Type B pancreatic cell (in vitro differentiated cells): Measurements from ENCODE around the gene IRF7. TPM values are rescaled to one million over a fixed set of nuclear protein-coding genes. Genes with fewer than 3 reads are reported as not detected.

Experiments used
- DNase-seq: peaks from one replicate; pipeline ENCODE4 v3.0.0; 2021; ENCODE audit warnings: mixed read lengths; ENCODE audit not compliant: unreplicated experiment; ENCODE audit errors: extremely low spot score
- H3K27ac Mint-ChIP-seq: 2 replicates; pipeline ENCODE4 v1.8.0; 2021; ENCODE audit warnings: mild to moderate bottlenecking, mixed read lengths
- H3K27me3 Mint-ChIP-seq: 2 replicates; pipeline ENCODE4 v1.8.0; 2021; ENCODE audit warnings: mixed read lengths
- H3K36me3 Mint-ChIP-seq: 2 replicates; pipeline ENCODE4 v1.8.0; 2021; ENCODE audit warnings: mixed read lengths
- H3K4me1 Mint-ChIP-seq: one replicate; pipeline ENCODE4 v1.8.0; 2021; ENCODE audit warnings: mixed read lengths; ENCODE audit not compliant: unreplicated experiment
- H3K4me3 Mint-ChIP-seq: 2 replicates; pipeline ENCODE4 v1.8.0; 2021; ENCODE audit warnings: mild to moderate bottlenecking, mixed read lengths
- H3K9me3 Mint-ChIP-seq: 2 replicates; pipeline ENCODE4 v1.8.0; 2021; ENCODE audit warnings: mixed read lengths
- CTCF ChIP-seq: fragments of 200-600 bp; sonication (generic); conservative IDR thresholded peaks from 2 replicates; pipeline ENCODE4 v1.5.0; 2021; ENCODE audit warnings: antibody characterized with exemption, mild to moderate bottlenecking
- total RNA-seq: library from RNA; stranded (reverse); gene quantifications from 2 replicates; pipeline ENCODE4 v1.2.1, GENCODE V29; 2021; ENCODE audit warnings: low replicate concordance

The IRF7 gene
- total RNA-seq, 1 donor from 2014 or later = 16.4 TPM

DNA sequence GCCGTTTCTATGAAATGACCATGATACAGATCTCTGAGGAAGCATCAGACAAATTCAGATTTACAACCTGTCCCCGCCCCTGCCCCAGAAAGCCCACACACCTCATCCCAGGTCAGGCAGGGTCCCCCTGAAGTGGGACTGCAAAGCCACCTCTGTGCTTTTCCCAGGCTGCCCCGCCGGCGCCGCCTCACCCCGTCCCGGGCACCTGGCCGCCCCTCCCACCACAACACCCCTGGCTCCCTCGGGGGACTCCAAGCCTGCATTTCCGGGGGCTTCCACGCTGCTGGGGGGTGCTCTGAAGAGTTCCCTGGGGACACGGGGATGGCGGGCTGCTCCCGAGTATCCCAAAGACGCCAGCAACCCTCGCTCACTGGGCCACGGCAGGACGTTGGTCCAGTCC lies 44.5 kb upstream of the IRF7 start:
- DNase-seq = no peak
- Mint-ChIP-seq H3K36me3 (peaks cover 7% of the 10 kb centered on the region), H3K27ac (no peak overlapping the region), H3K9me3 (no peaks in the 10 kb centered on the region), H3K4me1 (no peaks in the 10 kb centered on the region), H3K4me3 (no peak overlapping the region), H3K27me3 (no peaks in the 10 kb centered on the region)
- TF ChIP-seq CTCF = no peak

DNA sequence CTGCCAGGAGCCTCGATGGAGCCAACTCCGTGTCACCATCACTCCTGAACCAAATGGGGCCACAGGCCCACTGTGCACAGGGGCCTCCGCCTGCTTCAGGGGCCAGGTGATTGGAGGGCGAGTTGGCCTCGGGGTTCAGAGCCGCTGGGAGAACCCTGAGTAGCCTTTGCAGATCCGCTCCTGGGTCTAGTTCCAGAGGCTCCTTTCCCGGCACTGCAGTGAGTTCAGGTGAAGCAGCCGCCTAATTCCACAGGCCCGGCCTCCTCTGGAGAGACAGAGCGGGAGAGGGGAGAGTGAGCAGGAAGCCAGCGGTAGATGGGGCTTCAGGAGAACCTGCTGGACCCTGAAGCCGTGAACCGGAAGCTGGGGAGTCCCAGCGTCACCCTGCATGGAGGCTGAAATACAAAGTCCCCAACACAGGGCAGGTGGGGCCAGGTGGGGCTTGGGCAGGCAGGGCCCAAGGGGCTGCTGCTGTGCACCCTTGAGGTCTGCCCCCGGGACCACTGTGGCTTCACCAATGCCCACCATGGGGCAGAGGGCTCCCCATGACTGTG lies 43.9 kb upstream of the IRF7 start:
- Mint-ChIP-seq H3K4me3 (no peak overlapping the region), H3K27me3 (no peaks in the 10 kb centered on the region), H3K36me3 (peaks cover 6% of the 10 kb centered on the region), H3K27ac (no peak overlapping the region), H3K4me1 (no peaks in the 10 kb centered on the region), H3K9me3 (no peaks in the 10 kb centered on the region)
- DNase-seq = no peak
- TF ChIP-seq CTCF = no peak

DNA sequence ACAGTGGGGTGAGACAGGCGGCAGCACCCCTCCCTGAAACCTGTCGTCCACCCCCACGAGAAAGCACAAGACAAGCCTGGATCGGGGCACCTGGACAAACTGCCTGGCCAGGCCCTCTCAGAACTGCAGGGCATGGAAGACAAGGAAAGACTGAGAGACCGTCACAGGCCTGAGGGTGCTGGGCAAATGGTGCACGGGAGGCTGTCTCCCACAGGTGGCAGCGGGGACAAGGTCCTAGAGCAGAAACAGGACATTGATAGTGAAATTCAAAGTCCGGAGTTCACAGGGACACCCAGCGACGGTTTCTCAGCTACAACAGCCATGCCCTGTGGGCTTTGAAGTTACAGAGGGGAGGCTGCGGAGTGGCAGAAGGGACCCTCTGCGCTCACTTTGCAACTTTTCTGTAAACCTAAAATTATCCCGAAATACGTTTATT lies 42.0 kb upstream of the IRF7 start:
- Mint-ChIP-seq H3K27me3 (no peaks in the 10 kb centered on the region), H3K27ac (no peak overlapping the region), H3K9me3 (no peaks in the 10 kb centered on the region), H3K4me3 (no peak overlapping the region), H3K36me3 (peaks cover 3% of the 10 kb centered on the region), H3K4me1 (no peaks in the 10 kb centered on the region)
- no peak for DNase-seq
- no peak for TF ChIP-seq CTCF

DNA sequence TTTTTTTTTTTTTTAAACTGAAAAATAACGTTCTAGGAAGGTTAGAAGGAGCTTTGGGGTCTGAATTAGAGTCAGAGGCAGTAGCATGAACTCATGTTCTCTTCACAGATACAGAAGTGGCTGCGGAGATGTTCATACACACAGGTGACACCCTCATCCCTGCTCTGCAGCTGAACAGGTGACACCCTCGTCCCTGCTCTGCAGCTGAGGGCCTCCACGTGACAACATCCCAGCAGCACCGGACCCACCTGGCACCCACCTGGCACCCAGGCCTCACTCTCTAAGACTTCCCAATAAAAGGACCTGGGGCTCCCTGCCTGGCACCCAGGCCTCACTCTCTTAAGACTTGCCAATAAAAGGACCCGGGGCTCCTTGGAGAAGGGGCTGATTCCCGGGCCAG lies 41.1 kb upstream of the IRF7 start:
- Mint-ChIP-seq H3K27ac (no peak overlapping the region), H3K4me1 (no peaks in the 10 kb centered on the region), H3K9me3 (no peaks in the 10 kb centered on the region), H3K4me3 (no peak overlapping the region), H3K36me3 (peaks cover 5% of the 10 kb centered on the region), H3K27me3 (no peaks in the 10 kb centered on the region)
- DNase-seq = no peak
- no peak for TF ChIP-seq CTCF

- no peaks in the 10 kb centered on the region for H3K4me1 Mint-ChIP-seq
- H3K4me3 Mint-ChIP-seq = no peak overlapping the region
- DNase-seq = no peak
- no peak for TF ChIP-seq CTCF
- H3K27ac Mint-ChIP-seq = no peak overlapping the region
- H3K9me3 Mint-ChIP-seq = no peaks in the 10 kb centered on the region
- peaks cover 5% of the 10 kb centered on the region for H3K36me3 Mint-ChIP-seq
- H3K27me3 Mint-ChIP-seq = no peaks in the 10 kb centered on the region
These were observed 40.7 kb upstream of the IRF7 start for GRCh38 chr11:656426-656825.
